Skin epidermis (tissue), 12 donors: ENCODE data around the gene LIPA.
"Not testable (repeated sequence)": the region's sequence is repeated elsewhere in the genome, so short reads cannot be mapped to it uniquely, and the experiment has no call there.

Experiments
- H3K27ac ChIP-seq, 21 experiments: fragments of 200-600 bp; sonication (generic) in 11 of 21; one replicate each; pipeline ENCODE4 v1.5.0; 2020; ENCODE audit warnings: mild to moderate bottlenecking in 3 of 21, inconsistent platforms in 2 of 21, moderate library complexity in 2 of 21
- H3K4me3 ChIP-seq, 7 experiments: fragments of 200-600 bp; sonication (generic) in 2 of 7; one replicate each; pipeline ENCODE4 v1.5.0; 2020; ENCODE audit warnings: inconsistent platforms in 2 of 7, mild to moderate bottlenecking in 2 of 7, moderate library complexity in 1 of 7

Gene LIPA

GRCh38 chr10:89216056-89216455, 35.5 kb downstream of the LIPA start:
- peak overlapping the region in 1 of 21 experiments; percentile 40 for H3K27ac ChIP-seq
- H3K4me3 ChIP-seq, result no peak overlapping the region

GRCh38 chr10:89215511-89215910, 36.1 kb downstream of the LIPA start:
- H3K4me3 ChIP-seq, result no peak overlapping the region
- peak overlapping the region in 1 of 21 experiments; percentile 40 for H3K27ac ChIP-seq

GRCh38 chr10:89214566-89215165, 36.9 kb downstream of the LIPA start:
- no peak overlapping the region for H3K4me3 ChIP-seq

GRCh38 chr10:89213191-89213808, 38.3 kb downstream of the LIPA start:
- no peak overlapping the region for H3K4me3 ChIP-seq
- H3K27ac ChIP-seq, result no peak overlapping the region

More at GRCh38 chr10:89214566-89215165, 36.9 kb downstream of the LIPA start:
- no peak overlapping the region for H3K27ac ChIP-seq

- H3K4me3 ChIP-seq, result no peak overlapping the region
- H3K27ac ChIP-seq, result no peak overlapping the region
Measured at GRCh38 chr10:89210794-89211425, 40.7 kb downstream of the LIPA start.

GRCh38 chr10:89209718-89210117, 41.9 kb downstream of the LIPA start:
- Histone ChIP-seq H3K27ac (no peak overlapping the region), H3K4me3 (no peak overlapping the region)

- Histone ChIP-seq H3K4me3 (peak overlapping the region; percentile 31 to 48 (median 40)), H3K27ac (peak overlapping the region in 20 of 21 experiments; percentile 19 to 92 (median 76))
Measured at GRCh38 chr10:89207801-89208551, 43.6 kb downstream of the LIPA start.

- H3K27ac ChIP-seq, result peak within 1 kb of the TSS in 20 of 21 experiments; percentile 19 to 92 (median 76)
- H3K4me3 ChIP-seq, result peak within 1 kb of the TSS; percentile 31 to 48 (median 40)
Measured at GRCh38 chr10:89207181-89207800, 44.3 kb downstream of the LIPA start, which contains the start of gene CH25H. Gene CH25H, minus strand, starts transcription at chr10:89207317. Its CDS starts 25 bp downstream, at chr10:89207292.

- Histone ChIP-seq H3K4me3 (peak overlapping the region; percentile 31 to 48 (median 40)), H3K27ac (peak overlapping the region in 20 of 21 experiments; percentile 19 to 92 (median 68))
Measured at GRCh38 chr10:89206402-89207180, 45.0 kb downstream of the LIPA start.

GRCh38 chr10:89204621-89205185, 46.9 kb downstream of the LIPA start:
- Histone ChIP-seq H3K4me3 (no peak overlapping the region), H3K27ac (no peak overlapping the region)

- Histone ChIP-seq H3K4me3 (no peak overlapping the region), H3K27ac (peak overlapping the region in 1 of 21 experiments; percentile 27)
Measured at GRCh38 chr10:89203237-89203636, 48.3 kb downstream of the LIPA start.

GRCh38 chr10:89202033-89202425, 49.5 kb downstream of the LIPA start:
- Histone ChIP-seq H3K4me3 (no peak overlapping the region), H3K27ac (no peak overlapping the region)

GRCh38 chr10:89201345-89202032, 50.1 kb downstream of the LIPA start:
- H3K27ac ChIP-seq, result no peak overlapping the region
- no peak overlapping the region for H3K4me3 ChIP-seq

- H3K27ac ChIP-seq, result no peak overlapping the region
Measured at GRCh38 chr10:89197473-89197872, 54.1 kb downstream of the LIPA start.

GRCh38 chr10:89191301-89191700, 60.3 kb downstream of the LIPA start:
- not testable (repeated sequence) for H3K27ac ChIP-seq, H3K4me3 ChIP-seq

More at GRCh38 chr10:89197473-89197872, 54.1 kb downstream of the LIPA start:
- H3K4me3 ChIP-seq, result no peak overlapping the region

- Histone ChIP-seq H3K27ac (no peak overlapping the region), H3K4me3 (no peak overlapping the region)
Measured at GRCh38 chr10:89189211-89189734, 62.3 kb downstream of the LIPA start.

- no peak overlapping the region for H3K4me3 ChIP-seq
- no peak overlapping the region for H3K27ac ChIP-seq
Measured at GRCh38 chr10:89185658-89186057, 65.9 kb downstream of the LIPA start.

GRCh38 chr10:89184638-89185037, 66.9 kb downstream of the LIPA start:
- no peak overlapping the region for H3K27ac ChIP-seq
- H3K4me3 ChIP-seq, result no peak overlapping the region
